ENCODE results near the gene EPC1. TPM values are rescaled to one million over a fixed set of nuclear protein-coding genes. Genes with fewer than 3 reads are reported as not detected.

EPC1 gene
- total and polyA plus RNA-seq, 9 of the 15 experiments (the other 6 are each of a cell fraction or from before 2014, with no cell fraction given), result 7.0 to 43.6 (median 16.1) TPM

GRCh38 chr10:32348297-32349198 lies 1.6 kb upstream of the EPC1 start (continued):
- TF ChIP-seq, protein P1, sequence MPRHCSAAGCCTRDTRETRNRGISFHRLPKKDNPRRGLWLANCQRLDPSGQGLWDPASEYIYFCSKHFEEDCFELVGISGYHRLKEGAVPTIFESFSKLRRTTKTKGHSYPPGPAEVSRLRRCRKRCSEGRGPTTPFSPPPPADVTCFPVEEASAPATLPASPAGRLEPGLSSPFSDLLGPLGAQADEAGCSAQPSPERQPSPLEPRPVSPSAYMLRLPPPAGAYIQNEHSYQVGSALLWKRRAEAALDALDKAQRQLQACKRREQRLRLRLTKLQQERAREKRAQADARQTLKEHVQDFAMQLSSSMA (CRISPR knock-in tag; IDR thresholded peaks at IDR 0.05), result no peak
- TF ChIP-seq PTRF (tag; IDR thresholded peaks at IDR 0.05), result 0 out of 2 replicates have a peak, but pooled peaks have one; percentile 9
- TF ChIP-seq HDAC1 (IDR thresholded peaks at IDR 0.05), result no peak
- peak; percentile 39; the same call in 1 of the 2 replicates for TF ChIP-seq DPF2 (IDR thresholded peaks at IDR 0.05)
- TF ChIP-seq ZNF444 (CRISPR knock-in tag; IDR thresholded peaks at IDR 0.05), result no peak
- no peak for TF ChIP-seq POLR3G (IDR thresholded peaks at IDR 0.05; ENCODE audit: extremely low read depth, insufficient read length, insufficient replicate concordance)
- TF ChIP-seq EP400 (IDR thresholded peaks at IDR 0.05), result no peak
- TF ChIP-seq GABPA (tag; conservative IDR thresholded peaks at IDR 0.05; ENCODE audit: low read depth), result no peak
- TF ChIP-seq ZNF184 (CRISPR knock-in tag; IDR thresholded peaks at IDR 0.05), result no peak
- TF ChIP-seq ZNF197 (CRISPR knock-in tag; IDR thresholded peaks at IDR 0.05; ENCODE audit: low read depth), result no peak
- no peak for TF ChIP-seq ETV6 (IDR thresholded peaks at IDR 0.05; ENCODE audit: borderline replicate concordance in 1 of 2, low read depth in 2 of 2, low read length in 1 of 2)
- TF ChIP-seq ETV6 (CRISPR knock-in tag; IDR thresholded peaks at IDR 0.05; ENCODE audit: borderline replicate concordance), result no peak
- no peak for TF ChIP-seq SOX6 (IDR thresholded peaks at IDR 0.05)
- TF ChIP-seq CXXC5 (CRISPR knock-in tag; IDR thresholded peaks at IDR 0.05), result peak; percentile 12
- TF ChIP-seq ZMIZ1 (IDR thresholded peaks at IDR 0.05; ENCODE audit: low read depth in 2 of 2, low read length in 2 of 2), result no peak
- TF ChIP-seq POLR2H (tag; IDR thresholded peaks at IDR 0.05; ENCODE audit: low read depth), result 0 out of 2 replicates have a peak, but pooled peaks have one; percentile 25
- TF ChIP-seq ZNF124 (CRISPR knock-in tag; IDR thresholded peaks at IDR 0.05), result no peak
- no peak for TF ChIP-seq PKNOX1 (IDR thresholded peaks at IDR 0.05)
- TF ChIP-seq, protein P2, sequence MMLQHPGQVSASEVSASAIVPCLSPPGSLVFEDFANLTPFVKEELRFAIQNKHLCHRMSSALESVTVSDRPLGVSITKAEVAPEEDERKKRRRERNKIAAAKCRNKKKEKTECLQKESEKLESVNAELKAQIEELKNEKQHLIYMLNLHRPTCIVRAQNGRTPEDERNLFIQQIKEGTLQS (IDR thresholded peaks at IDR 0.05), result peak; percentile 30; the same call in 1 of the 2 replicates
- TF ChIP-seq, protein P2 (CRISPR knock-in tag; conservative IDR thresholded peaks at IDR 0.05), result no peak
- TF ChIP-seq CEBPG (CRISPR knock-in tag; IDR thresholded peaks at IDR 0.05), result no peak
- no peak for TF ChIP-seq CEBPG (tag; conservative IDR thresholded peaks at IDR 0.05 in 1 of 2, IDR thresholded peaks at IDR 0.05 in 1 of 2)
- peak; percentile 49; the same call in 1 of the 2 replicates for TF ChIP-seq NFE2 (IDR thresholded peaks at IDR 0.05; ENCODE audit: low read depth)

Measured in K562 (cell line).